Astrocyte of the spinal cord (primary cell): ENCODE measurements around the gene NIPAL3.

Experiments
- DNase-seq: peaks from one replicate; pipeline ENCODE4 v3.0.0; 2011; ENCODE audit warnings: low read depth, low spot score
- H3K4me3 ChIP-seq: 2 replicates; pipeline ENCODE4 v1.5.1; 2011; ENCODE audit warnings: low read depth, mild to moderate bottlenecking, low read length, moderate library complexity
- CTCF ChIP-seq: IDR thresholded peaks from 2 replicates; pipeline ENCODE4 v1.5.1; 2012; ENCODE audit warnings: low read depth, mild to moderate bottlenecking, low read length, inconsistent platforms
- in situ Hi-C: cut with HindIII; loops from 2 replicates; pipeline ENCODE4 v1.10.0; 2017; ENCODE audit warnings: low sequenced_read_pairs

NIPAL3 gene

GRCh38 chr1:24418898-24419628, 3.5 kb downstream of the NIPAL3 start:
- TF ChIP-seq CTCF = no peak
- DNase-seq = peak; percentile 42
- in situ Hi-C loops = no loop called here
- no peak overlapping the region for H3K4me3 ChIP-seq

- no peak for TF ChIP-seq CTCF
- H3K4me3 ChIP-seq = no peak overlapping the region
- in situ Hi-C loops = no loop called here
- no peak for DNase-seq
Measured at GRCh38 chr1:24420547-24420946, 4.9 kb downstream of the NIPAL3 start.

GRCh38 chr1:24421502-24421901, 5.9 kb downstream of the NIPAL3 start:
- no peak for TF ChIP-seq CTCF
- in situ Hi-C loops = no loop called here
- DNase-seq = no peak
- H3K4me3 ChIP-seq = no peak overlapping the region

GRCh38 chr1:24424207-24424606, 8.6 kb downstream of the NIPAL3 start:
- in situ Hi-C loops = no loop called here
- no peak for DNase-seq
- TF ChIP-seq CTCF = no peak

GRCh38 chr1:24424990-24425389, 9.4 kb downstream of the NIPAL3 start:
- no peak overlapping the region for H3K4me3 ChIP-seq
- DNase-seq = no peak
- no peak for TF ChIP-seq CTCF
- in situ Hi-C loops = no loop called here

More at GRCh38 chr1:24424207-24424606, 8.6 kb downstream of the NIPAL3 start:
- H3K4me3 ChIP-seq = no peak overlapping the region

- TF ChIP-seq CTCF = no peak
- DNase-seq = no peak
- H3K4me3 ChIP-seq = no peak overlapping the region
- in situ Hi-C loops = no loop called here
Measured at GRCh38 chr1:24425441-24425840, 9.8 kb downstream of the NIPAL3 start.

GRCh38 chr1:24425922-24426321, 10.3 kb downstream of the NIPAL3 start:
- in situ Hi-C loops = no loop called here
- no peak for DNase-seq
- no peak for TF ChIP-seq CTCF
- no peak overlapping the region for H3K4me3 ChIP-seq
